ENCODE measurements around the gene PSMA7.

DNA sequence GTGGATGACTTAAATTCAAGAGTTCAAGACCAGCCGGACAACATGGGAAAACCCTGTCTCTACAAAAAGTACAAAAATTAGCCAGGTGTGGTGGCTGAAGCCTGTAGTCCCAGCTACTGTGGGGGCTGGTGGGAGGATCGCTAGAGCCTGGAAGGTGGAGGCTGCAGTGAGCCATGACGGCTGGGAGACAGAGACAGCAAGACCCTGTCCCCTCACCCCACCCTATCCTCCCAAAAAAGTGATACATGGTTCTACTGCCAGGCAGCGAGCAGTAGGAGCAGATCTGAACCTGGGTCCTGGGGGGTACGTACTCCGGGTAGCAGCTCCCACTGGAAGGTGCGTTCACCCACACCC lies 2.2 kb downstream of the PSMA7 start:
- TF ChIP-seq CTCF (IDR thresholded peaks at IDR 0.05; ENCODE audit: low read depth, low read length, missing input control) (no peak), GABPA (IDR thresholded peaks at IDR 0.05 in 1 of 2, conservative IDR thresholded peaks at IDR 0.05 in 1 of 2) (no peak), YY1 (IDR thresholded peaks at IDR 0.05) (no peak), ATF3 (IDR thresholded peaks at IDR 0.05) (no peak), SP1 (IDR thresholded peaks at IDR 0.05) (no peak), RAD21 (IDR thresholded peaks at IDR 0.05) (no peak)
- TF ChIP-seq, protein P1, sequence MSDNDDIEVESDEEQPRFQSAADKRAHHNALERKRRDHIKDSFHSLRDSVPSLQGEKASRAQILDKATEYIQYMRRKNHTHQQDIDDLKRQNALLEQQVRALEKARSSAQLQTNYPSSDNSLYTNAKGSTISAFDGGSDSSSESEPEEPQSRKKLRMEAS (IDR thresholded peaks at IDR 0.05), result no peak
- TF ChIP-seq, protein P2, sequence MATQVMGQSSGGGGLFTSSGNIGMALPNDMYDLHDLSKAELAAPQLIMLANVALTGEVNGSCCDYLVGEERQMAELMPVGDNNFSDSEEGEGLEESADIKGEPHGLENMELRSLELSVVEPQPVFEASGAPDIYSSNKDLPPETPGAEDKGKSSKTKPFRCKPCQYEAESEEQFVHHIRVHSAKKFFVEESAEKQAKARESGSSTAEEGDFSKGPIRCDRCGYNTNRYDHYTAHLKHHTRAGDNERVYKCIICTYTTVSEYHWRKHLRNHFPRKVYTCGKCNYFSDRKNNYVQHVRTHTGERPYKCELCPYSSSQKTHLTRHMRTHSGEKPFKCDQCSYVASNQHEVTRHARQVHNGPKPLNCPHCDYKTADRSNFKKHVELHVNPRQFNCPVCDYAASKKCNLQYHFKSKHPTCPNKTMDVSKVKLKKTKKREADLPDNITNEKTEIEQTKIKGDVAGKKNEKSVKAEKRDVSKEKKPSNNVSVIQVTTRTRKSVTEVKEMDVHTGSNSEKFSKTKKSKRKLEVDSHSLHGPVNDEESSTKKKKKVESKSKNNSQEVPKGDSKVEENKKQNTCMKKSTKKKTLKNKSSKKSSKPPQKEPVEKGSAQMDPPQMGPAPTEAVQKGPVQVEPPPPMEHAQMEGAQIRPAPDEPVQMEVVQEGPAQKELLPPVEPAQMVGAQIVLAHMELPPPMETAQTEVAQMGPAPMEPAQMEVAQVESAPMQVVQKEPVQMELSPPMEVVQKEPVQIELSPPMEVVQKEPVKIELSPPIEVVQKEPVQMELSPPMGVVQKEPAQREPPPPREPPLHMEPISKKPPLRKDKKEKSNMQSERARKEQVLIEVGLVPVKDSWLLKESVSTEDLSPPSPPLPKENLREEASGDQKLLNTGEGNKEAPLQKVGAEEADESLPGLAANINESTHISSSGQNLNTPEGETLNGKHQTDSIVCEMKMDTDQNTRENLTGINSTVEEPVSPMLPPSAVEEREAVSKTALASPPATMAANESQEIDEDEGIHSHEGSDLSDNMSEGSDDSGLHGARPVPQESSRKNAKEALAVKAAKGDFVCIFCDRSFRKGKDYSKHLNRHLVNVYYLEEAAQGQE (IDR thresholded peaks at IDR 0.05), result no peak

All from liver (tissue), 3 donors.